ENCODE results near the gene PDSS2. TPM values are rescaled to one million over a fixed set of nuclear protein-coding genes. Genes with fewer than 3 reads are reported as not detected.

PDSS2 gene
- total RNA-seq, 1 experiment from 2014 or later: 12.1 TPM

DNA sequence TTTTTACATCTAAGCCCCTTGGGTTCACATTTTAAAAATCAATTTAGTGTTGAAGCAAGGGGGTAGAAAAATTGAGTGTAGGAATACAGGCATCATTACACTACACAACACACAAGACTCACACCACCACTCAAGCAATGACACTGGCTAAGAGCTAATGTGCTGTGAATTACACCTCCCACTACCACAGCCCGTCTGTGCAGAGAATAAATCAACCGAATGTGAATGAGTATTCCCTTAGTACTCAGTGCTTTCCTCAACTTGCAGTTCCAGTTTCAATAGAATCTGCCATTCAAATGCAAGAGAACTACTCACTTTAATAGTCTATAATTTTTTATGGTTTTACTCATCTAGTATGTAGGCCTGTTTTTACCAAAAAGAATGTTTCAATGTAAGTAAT lies 114.4 kb downstream of the PDSS2 start:
- WGBS (ENCODE audit: extremely low coverage, insufficient read length, low lambda C conversion rate): no CpG with 5 or more reads among the region's 2 CpGs
- H2AFZ ChIP-seq (ENCODE audit: low read length): no peak overlapping the region
- no peaks in the 10 kb centered on the region for H3K36me3 Mint-ChIP-seq (ENCODE audit: insufficient read depth in 1 of 3, low read depth in 3 of 3)
- no peaks in the 10 kb centered on the region for H3K27me3 Mint-ChIP-seq (ENCODE audit: low read depth)
- no peak overlapping the region for H3K27ac Mint-ChIP-seq
- H3K23me2 ChIP-seq (ENCODE audit: insufficient read length, low read depth, low read length, poor library complexity, severe bottlenecking): no peaks in the 10 kb centered on the region
- H3K4me1 ChIP-seq (ENCODE audit: insufficient read depth, low read length): no peaks in the 10 kb centered on the region
- no peak overlapping the region for H2BK15ac ChIP-seq (ENCODE audit: low read depth, low read length)
- H3T11ph ChIP-seq (ENCODE audit: low read length): no peak overlapping the region
- H4K8ac ChIP-seq (replicated peaks; ENCODE audit: insufficient read length, low read depth, low read length): no peak overlapping the region
- DNase-seq: no peak
- no peak overlapping the region for H3K4ac ChIP-seq (ENCODE audit: low read depth, low read length)
- no peak overlapping the region for H2BK20ac ChIP-seq (ENCODE audit: low read depth, low read length, poor library complexity, severe bottlenecking)
- H3K14ac ChIP-seq (ENCODE audit: insufficient read depth, low read length): no peak overlapping the region
- H3K79me1 ChIP-seq (ENCODE audit: insufficient read depth, low read depth, low read length, poor library complexity, severe bottlenecking): no peaks in the 10 kb centered on the region
- H3K18ac ChIP-seq (ENCODE audit: insufficient read length, low read depth, low read length): no peak overlapping the region
- no peak overlapping the region for H4K91ac ChIP-seq (ENCODE audit: insufficient read length, low read depth, low read length)
- no peak overlapping the region for H4K5ac ChIP-seq (ENCODE audit: insufficient read length, low read depth, low read length)
- H3K4me3 Mint-ChIP-seq: no peak overlapping the region
- no peaks in the 10 kb centered on the region for H3K27me3 ChIP-seq (ENCODE audit: insufficient read depth, low read length)
- no peak overlapping the region for H2BK120ac ChIP-seq (ENCODE audit: low read depth, low read length, poor library complexity, severe bottlenecking)
- H3K23ac ChIP-seq (ENCODE audit: insufficient read length, low read depth, low read length): no peak overlapping the region
- no peaks in the 10 kb centered on the region for H4K20me1 ChIP-seq (ENCODE audit: control insufficient read depth, insufficient read depth, insufficient read length)
- H2BK5ac ChIP-seq (ENCODE audit: insufficient read length, low read length): no peak overlapping the region
- no peak overlapping the region for H2BK12ac ChIP-seq (ENCODE audit: insufficient read length, low read depth, low read length)
- no peaks in the 10 kb centered on the region for H3K9me3 Mint-ChIP-seq
- H3K27ac ChIP-seq (ENCODE audit: insufficient read length, low read depth, low read length): no peak overlapping the region
- no peaks in the 10 kb centered on the region for H3K9me3 ChIP-seq (ENCODE audit: control insufficient read depth, low read depth, low read length)
- H3K79me2 ChIP-seq (ENCODE audit: insufficient read depth, low read length): no peaks in the 10 kb centered on the region
- H2AK5ac ChIP-seq (ENCODE audit: insufficient read length, low read length): no peak overlapping the region
- H3K56ac ChIP-seq (ENCODE audit: insufficient read length, low read depth, low read length): no peak overlapping the region
- TF ChIP-seq CTCF (conservative IDR thresholded peaks at IDR 0.05): no peak
- H3K9ac ChIP-seq (ENCODE audit: extremely low read depth, insufficient read length, low read length): no peak overlapping the region
- no peaks in the 10 kb centered on the region for H3K4me1 Mint-ChIP-seq
- H3K4me2 ChIP-seq (ENCODE audit: insufficient read depth, insufficient read length, low read length): no peak overlapping the region
